Tibial artery (tissue), 4 donors: Measurements from ENCODE around the gene SCFD2.
"Not testable (repeated sequence)": the region's sequence is repeated elsewhere in the genome, so short reads cannot be mapped to it uniquely, and the experiment has no call there.

Source experiments
- DNase-seq, 2 donors: peaks; one replicate each; pipeline ENCODE4 v3.0.0-alpha.2; 2019
- H3K27ac ChIP-seq, 2 donors: fragments of 200-600 bp; sonication (generic) in 1 of 2; 1 replicate in 1 of 2; 2 replicates in 1 of 2; pipeline ENCODE4 v1.5.1; 2018 to 2019; ENCODE audit warnings: mild to moderate bottlenecking in 1 of 2
- H3K27me3 ChIP-seq, 2 donors: fragments of 200-600 bp; sonication (generic) in 1 of 2; one replicate each; pipeline versions ENCODE4 v1.5.1 to v1.6.0; 2016 to 2019
- H3K36me3 ChIP-seq, 3 donors: fragments of 200-600 bp; sonication (generic) in 2 of 3; one replicate each; pipeline ENCODE4 v1.5.1; 2016 to 2019; ENCODE audit warnings: mild to moderate bottlenecking in 2 of 3
- H3K4me1 ChIP-seq, 4 donors: fragments of 200-600 bp; sonication (generic) in 2 of 4; 1 replicate in 3 of 4; 2 replicates in 1 of 4; pipeline ENCODE4 v1.5.1; 2016 to 2019
- H3K4me3 ChIP-seq, 2 donors: fragments of 200-600 bp; sonication (generic) in 1 of 2; 1 replicate in 1 of 2; 2 replicates in 1 of 2; pipeline ENCODE4 v1.5.1; 2018 to 2019; ENCODE audit warnings: mild to moderate bottlenecking in 2 of 2
- H3K9me3 ChIP-seq, 3 donors: fragments of 200-600 bp; sonication (generic) in 1 of 3; one replicate each; pipeline ENCODE4 v1.5.1; 2016 to 2019
- intact Hi-C: fragments of 100-400 bp; cut with DNase I; formaldehyde crosslinking; loops from one replicate; pipeline ENCODE4 v1.15.0; 2023; ENCODE audit warnings: low total_unique reads
- TF ChIP-seq, protein P1 (sequence below), 2 experiments: fragments of 200-600 bp in 1 of 2; fragments of 450-650 bp in 1 of 2; IDR thresholded peaks; one replicate each; pipeline ENCODE4 v1.5.1; 2017 to 2019; ENCODE audit warnings: antibody characterized with exemption in 2 of 2, mild to moderate bottlenecking in 1 of 2, moderate library complexity in 1 of 2

Gene SCFD2

DNA sequence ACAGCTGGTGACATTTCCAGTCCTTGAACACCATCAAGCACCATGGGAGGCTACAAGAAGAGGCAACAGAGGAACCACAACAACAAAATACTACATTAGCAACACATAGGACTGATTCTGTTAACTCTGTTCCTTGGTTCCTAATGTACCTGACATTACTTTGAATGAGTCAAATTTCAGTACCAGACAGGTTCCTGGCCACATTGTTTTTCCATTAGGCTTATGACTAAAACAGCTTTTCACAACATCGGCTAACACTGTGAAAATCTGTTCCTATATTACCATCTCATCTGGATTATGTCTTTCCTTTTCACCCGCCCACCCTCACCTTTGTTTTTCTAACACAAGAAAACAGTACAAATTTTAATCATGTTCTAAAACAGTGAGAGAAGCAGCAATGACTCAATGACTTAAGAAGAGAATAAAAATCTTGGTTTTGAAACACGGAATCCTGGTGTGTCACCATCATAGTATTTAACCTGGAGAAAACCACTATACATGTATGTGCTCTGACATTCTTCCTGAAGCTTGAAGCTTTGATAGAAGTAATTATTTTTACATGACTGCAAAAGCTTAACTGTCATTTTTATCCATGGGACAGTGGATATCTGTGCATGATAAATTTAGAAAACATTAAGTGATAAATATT, 143.9 kb downstream of the SCFD2 start:
- Histone ChIP-seq H3K36me3 (no peaks in the 10 kb centered on the region), H3K27ac (no peak overlapping the region), H3K27me3 (no peaks in the 10 kb centered on the region), H3K4me1 (no peaks in the 10 kb centered on the region), H3K4me3 (no peak overlapping the region), H3K9me3 (no peaks in the 10 kb centered on the region)
- TF ChIP-seq, protein P1, sequence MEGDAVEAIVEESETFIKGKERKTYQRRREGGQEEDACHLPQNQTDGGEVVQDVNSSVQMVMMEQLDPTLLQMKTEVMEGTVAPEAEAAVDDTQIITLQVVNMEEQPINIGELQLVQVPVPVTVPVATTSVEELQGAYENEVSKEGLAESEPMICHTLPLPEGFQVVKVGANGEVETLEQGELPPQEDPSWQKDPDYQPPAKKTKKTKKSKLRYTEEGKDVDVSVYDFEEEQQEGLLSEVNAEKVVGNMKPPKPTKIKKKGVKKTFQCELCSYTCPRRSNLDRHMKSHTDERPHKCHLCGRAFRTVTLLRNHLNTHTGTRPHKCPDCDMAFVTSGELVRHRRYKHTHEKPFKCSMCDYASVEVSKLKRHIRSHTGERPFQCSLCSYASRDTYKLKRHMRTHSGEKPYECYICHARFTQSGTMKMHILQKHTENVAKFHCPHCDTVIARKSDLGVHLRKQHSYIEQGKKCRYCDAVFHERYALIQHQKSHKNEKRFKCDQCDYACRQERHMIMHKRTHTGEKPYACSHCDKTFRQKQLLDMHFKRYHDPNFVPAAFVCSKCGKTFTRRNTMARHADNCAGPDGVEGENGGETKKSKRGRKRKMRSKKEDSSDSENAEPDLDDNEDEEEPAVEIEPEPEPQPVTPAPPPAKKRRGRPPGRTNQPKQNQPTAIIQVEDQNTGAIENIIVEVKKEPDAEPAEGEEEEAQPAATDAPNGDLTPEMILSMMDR (IDR thresholded peaks at IDR 0.05), result no peak
- intact Hi-C loops, result no loop called here
- no peak for DNase-seq

GRCh38 chr4:53219148-53219547, 146.7 kb downstream of the SCFD2 start:
- H3K4me3 ChIP-seq, intact Hi-C loops, H3K9me3 ChIP-seq, H3K27me3 ChIP-seq, H3K4me1 ChIP-seq, H3K27ac ChIP-seq, H3K36me3 ChIP-seq, DNase-seq: not testable (repeated sequence)

DNA sequence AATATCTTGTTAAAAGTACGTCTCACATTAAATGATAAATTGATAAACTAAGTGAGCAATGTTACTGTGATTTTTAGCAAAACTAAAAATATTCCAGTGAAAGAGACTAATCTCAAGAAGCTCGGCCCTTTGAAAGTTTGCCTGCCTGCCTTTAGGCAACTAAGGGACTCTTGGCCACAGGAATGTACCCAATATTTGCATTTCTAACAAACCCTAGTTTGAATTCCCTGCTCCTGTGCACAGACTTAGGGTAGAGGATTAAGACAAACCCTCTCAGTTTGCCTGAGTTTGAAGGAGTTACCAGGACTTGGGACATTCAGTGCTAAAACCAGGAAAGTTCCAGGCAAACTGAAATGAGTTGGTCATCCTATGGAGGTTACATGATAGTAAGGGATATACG, 157.1 kb downstream of the SCFD2 start:
- no peaks in the 10 kb centered on the region for H3K36me3 ChIP-seq
- TF ChIP-seq, protein P1 (IDR thresholded peaks at IDR 0.05), result no peak
- no peaks in the 10 kb centered on the region for H3K4me1 ChIP-seq
- no peak overlapping the region for H3K4me3 ChIP-seq
- no peak overlapping the region for H3K27ac ChIP-seq
- intact Hi-C loops, result no loop called here
- H3K27me3 ChIP-seq, result no peaks in the 10 kb centered on the region
- DNase-seq, result no peak
- no peaks in the 10 kb centered on the region for H3K9me3 ChIP-seq

GRCh38 chr4:53205970-53206369, 159.9 kb downstream of the SCFD2 start:
- intact Hi-C loops, result no loop called here
- DNase-seq, result no peak
- Histone ChIP-seq H3K9me3 (no peaks in the 10 kb centered on the region), H3K4me1 (no peaks in the 10 kb centered on the region), H3K36me3 (no peaks in the 10 kb centered on the region), H3K27me3 (no peaks in the 10 kb centered on the region), H3K27ac (no peak overlapping the region), H3K4me3 (no peak overlapping the region)
- TF ChIP-seq, protein P1 (IDR thresholded peaks at IDR 0.05), result no peak

GRCh38 chr4:53199356-53199755, 166.5 kb downstream of the SCFD2 start:
- H3K4me3 ChIP-seq, result no peak overlapping the region
- no peaks in the 10 kb centered on the region for H3K9me3 ChIP-seq
- no peaks in the 10 kb centered on the region for H3K4me1 ChIP-seq
- DNase-seq, result no peak
- TF ChIP-seq, protein P1 (IDR thresholded peaks at IDR 0.05), result no peak
- no peaks in the 10 kb centered on the region for H3K27me3 ChIP-seq
- H3K27ac ChIP-seq, result no peak overlapping the region
- H3K36me3 ChIP-seq, result no peaks in the 10 kb centered on the region
- intact Hi-C loops, result loop anchor here (10.0 kb wide), 1 partner anchor 1035 kb away; no protein-coding TSS in a partner anchor

DNA sequence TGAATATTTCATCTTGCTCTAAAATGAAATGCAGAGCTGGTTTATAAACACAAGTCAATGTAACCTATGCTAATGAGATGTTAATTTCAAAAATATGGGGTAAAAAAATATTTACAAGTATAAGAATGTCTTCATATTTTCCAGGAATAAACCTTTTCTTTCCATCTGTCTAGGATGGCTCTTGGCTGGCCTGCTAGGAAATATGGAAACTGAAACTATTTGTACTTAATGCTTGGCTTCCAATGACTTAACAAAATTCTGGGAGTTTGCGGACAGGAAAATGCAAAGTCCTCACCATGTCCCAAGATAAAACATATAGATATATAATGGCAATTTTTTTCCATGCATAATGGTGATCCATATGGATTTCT, 168.1 kb downstream of the SCFD2 start:
- TF ChIP-seq, protein P1 (IDR thresholded peaks at IDR 0.05), result no peak
- Histone ChIP-seq H3K36me3 (no peaks in the 10 kb centered on the region), H3K27me3 (no peaks in the 10 kb centered on the region), H3K27ac (no peak overlapping the region), H3K4me1 (no peaks in the 10 kb centered on the region), H3K4me3 (no peak overlapping the region), H3K9me3 (no peaks in the 10 kb centered on the region)
- DNase-seq, result no peak
- intact Hi-C loops, result loop anchor here (10.0 kb wide), 1 partner anchor 1037 kb away; no protein-coding TSS in a partner anchor
